Islet precursor cell (in vitro differentiated cells): Measurements from ENCODE around the gene TCF3.

Source experiments
- DNase-seq: peaks from one replicate; pipeline ENCODE4 v3.0.0-alpha.2; 2018

TCF3 gene

GRCh38 chr19:1577929-1578618 is 74.3 kb downstream of the TCF3 start:
- DNase-seq = no peak

- DNase-seq = no peak
Measured at GRCh38 chr19:1577090-1577928, 75.1 kb downstream of the TCF3 start.

GRCh38 chr19:1576242-1577089 is 75.9 kb downstream of the TCF3 start:
- DNase-seq = no peak

GRCh38 chr19:1575323-1576241 is 76.8 kb downstream of the TCF3 start:
- DNase-seq = no peak

- no peak for DNase-seq
Measured at GRCh38 chr19:1574354-1575136, 77.9 kb downstream of the TCF3 start.

GRCh38 chr19:1572795-1573194 is 79.6 kb downstream of the TCF3 start:
- no peak for DNase-seq

GRCh38 chr19:1571358-1571757 is 81.1 kb downstream of the TCF3 start:
- no peak for DNase-seq

- DNase-seq = no peak
Measured at GRCh38 chr19:1570836-1571235, 81.6 kb downstream of the TCF3 start.

- DNase-seq = no peak
Measured at GRCh38 chr19:1569997-1570396, 82.4 kb downstream of the TCF3 start.

- DNase-seq = no peak
Measured at GRCh38 chr19:1568320-1569019, 83.9 kb downstream of the TCF3 start, which contains the start of gene MEX3D. Gene MEX3D (minus strand): TSS chr19:1568325. CDS start chr19:1568058, 267 bp downstream.

- DNase-seq = no peak
Measured at GRCh38 chr19:1567848-1568227, 84.6 kb downstream of the TCF3 start.

- no peak for DNase-seq
Measured at GRCh38 chr19:1567116-1567847, 85.1 kb downstream of the TCF3 start.

- peak; percentile 89 for DNase-seq
Measured at GRCh38 chr19:1566392-1567115, 85.9 kb downstream of the TCF3 start.

- DNase-seq = no peak
Measured at GRCh38 chr19:1563251-1563650, 89.2 kb downstream of the TCF3 start.

- no peak for DNase-seq
Measured at GRCh38 chr19:1561236-1561842, 91.1 kb downstream of the TCF3 start.

GRCh38 chr19:1560286-1560882 is 92.0 kb downstream of the TCF3 start:
- no peak for DNase-seq
